HG02759 (cell line): ENCODE results near the gene MT1H.
"Not testable (repeated sequence)": the region's sequence is repeated elsewhere in the genome, so short reads cannot be mapped to it uniquely, and the experiment has no call there.

Experiments used
- ATAC-seq: cut with Tn5 transposase; IDR thresholded peaks from one replicate; pipeline ENCODE4 v1.9.1; 2021; ENCODE audit warnings: mild to moderate bottlenecking, moderate library complexity; ENCODE audit not compliant: unreplicated experiment

The MT1H gene

DNA sequence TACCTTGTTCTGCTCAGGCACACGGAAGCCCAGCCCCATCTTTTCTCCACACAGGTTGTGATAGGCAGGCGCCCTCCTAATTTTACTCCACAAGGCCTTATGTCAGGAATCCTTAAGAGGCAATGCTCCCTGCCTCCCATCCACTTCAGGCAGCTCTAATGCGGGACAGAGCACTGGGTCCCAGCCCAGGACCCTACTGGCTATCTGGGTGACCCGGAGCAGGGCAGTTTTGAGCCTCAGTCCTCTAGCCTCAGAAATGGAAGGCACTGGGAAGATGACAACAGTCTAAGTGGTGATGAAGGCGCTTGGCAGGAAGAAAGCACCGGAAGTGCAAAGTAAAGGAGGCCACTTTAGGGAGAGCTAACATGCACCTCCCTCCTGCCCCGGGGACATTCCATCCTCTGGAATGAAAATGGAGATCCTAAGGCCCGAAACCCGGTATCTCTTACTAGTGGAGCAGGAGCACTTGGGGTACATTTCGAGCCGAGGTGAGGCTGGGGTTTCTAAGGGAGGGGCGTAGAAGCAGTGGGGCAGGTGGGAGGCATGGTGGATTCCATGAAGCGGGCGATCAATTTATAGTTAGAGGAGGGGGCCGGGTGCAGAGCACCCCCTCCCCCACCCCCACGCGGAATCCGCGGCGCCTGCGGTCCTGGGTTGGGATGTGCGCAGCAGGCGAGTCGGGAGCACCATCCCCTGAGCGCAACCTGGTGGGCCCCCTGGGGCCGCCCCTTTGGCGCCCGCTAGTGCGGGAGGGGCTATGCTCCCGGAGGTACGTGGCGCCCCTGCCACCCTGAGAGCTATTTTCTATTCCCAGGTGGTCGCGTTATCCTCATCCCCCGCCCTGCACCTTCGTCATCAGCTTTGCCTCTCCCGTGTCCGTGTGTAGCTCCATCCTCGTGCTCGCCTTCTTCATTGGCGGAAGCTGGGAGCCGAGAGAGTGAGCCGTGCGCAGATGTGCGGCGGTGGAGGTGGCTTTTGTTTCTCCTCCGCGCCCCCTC lies 7.0 kb upstream of the MT1H start:
- no peak for ATAC-seq

DNA sequence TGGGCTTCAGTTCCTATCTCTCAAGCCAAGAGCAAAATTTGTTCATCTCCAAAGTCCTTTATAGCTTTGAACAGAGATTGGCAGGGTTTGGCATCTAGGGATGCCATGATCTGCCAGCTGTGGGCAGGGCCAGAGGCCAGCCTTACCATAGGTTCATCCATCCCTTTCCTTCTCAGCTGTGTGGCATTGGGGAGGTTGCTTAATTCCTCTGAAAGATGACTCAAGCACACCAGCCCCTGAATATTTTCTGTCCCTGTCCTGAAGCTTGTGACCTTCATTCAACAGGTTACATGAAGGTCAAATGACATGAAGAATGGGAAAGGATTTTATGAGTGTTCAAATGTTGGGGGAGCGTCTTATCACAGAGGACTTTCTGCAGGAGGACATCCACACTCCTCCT lies 5.1 kb upstream of the MT1H start:
- no peak for ATAC-seq

DNA sequence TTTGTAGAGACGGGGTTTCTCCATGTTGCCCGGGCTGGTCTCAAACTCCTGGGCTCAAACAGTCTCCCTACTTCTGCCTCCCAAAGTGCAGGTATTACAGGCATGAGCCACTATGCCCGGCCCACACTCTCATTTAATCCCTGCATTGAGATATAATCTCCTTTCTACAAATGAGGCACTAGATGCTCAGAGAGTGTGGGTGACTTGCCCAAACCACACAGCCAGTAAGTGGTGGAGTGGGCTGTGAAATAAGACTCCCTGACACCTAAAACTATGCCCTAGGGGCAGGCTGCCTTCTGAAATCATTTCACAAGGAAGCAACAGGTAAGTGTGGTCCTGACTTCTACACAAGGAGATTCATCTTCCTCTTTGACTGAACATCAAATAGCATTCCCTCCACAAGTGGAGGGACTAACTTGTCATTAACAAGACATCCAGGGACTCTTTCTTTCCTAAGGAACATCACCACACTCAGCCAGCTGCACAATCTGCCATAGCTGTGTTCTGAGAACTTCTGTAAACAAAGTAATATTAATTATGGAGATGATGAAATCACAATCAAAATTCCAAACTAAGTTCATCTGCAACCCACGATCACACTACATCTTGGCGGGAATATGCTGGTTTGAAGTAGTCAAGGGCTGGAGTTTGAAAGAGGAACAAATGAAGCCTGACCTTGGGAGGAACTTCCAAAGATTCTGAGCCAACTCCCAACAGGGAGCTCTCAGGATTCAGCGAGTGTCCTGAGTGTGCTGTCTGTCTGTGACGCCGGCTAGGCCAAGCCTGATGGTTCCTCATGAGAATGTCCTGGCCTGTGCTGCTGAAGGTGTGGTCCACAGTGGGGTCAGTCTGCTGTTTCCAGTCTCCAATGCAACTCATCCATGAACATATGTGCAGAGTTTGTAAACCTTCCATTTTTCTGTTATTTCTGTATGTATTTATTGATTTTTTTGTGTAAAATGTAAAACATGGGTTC lies 4.0 kb upstream of the MT1H start:
- ATAC-seq: not testable (repeated sequence)

DNA sequence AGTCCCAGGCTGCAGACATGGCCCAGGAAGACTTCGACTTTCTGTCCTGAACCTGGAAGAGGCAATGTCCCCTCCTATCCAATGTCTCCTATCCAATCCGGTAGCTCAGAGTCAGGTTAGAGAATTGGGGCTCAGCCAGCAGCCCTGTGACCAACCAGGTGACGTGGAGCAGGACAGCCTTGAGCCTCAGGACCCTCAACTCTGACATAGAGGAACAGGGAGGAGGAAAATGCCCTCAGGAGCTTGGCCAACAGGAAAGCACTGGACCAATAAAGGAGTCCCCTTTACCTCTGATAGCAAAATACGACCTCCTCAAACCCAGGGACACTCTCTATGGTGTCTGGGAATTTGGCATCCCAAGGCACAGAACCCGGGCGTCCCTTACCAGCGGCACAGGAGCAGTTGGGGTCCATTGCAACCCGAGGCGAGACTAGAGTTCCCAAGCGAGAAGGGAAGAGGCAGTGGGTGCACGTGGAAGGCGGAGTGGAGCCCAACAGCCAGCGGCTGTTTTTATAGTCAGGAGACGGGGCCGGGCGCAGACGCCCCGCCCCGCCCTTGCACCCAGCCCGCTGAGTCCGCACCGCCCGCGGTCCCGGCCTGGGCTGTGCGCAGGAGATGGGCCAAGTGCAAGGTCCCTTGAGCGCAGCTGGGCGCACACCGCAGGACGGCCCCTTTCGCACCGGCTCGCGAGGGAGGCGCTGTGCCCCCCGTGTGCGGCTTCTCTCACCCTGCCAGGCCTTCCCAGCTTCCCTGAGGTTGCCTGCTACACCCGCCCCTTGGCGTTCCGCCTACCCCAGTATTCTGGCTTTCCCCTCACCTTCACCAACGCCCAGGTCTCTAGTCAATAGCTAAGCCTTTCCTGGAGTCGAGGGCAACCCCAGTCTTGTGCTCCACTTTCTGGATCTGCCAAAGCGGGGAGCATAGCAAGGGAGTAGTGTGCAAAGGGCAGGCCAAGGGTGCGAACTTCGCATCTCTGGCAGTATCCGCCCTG lies 1.7 kb upstream of the MT1H start, which contains the start of gene MT1G:
MT1G (minus strand) TSS at position 485 of the 991 bp plus-strand sequence; CDS start at position 413, 72 bp downstream.
- no peak for ATAC-seq

DNA sequence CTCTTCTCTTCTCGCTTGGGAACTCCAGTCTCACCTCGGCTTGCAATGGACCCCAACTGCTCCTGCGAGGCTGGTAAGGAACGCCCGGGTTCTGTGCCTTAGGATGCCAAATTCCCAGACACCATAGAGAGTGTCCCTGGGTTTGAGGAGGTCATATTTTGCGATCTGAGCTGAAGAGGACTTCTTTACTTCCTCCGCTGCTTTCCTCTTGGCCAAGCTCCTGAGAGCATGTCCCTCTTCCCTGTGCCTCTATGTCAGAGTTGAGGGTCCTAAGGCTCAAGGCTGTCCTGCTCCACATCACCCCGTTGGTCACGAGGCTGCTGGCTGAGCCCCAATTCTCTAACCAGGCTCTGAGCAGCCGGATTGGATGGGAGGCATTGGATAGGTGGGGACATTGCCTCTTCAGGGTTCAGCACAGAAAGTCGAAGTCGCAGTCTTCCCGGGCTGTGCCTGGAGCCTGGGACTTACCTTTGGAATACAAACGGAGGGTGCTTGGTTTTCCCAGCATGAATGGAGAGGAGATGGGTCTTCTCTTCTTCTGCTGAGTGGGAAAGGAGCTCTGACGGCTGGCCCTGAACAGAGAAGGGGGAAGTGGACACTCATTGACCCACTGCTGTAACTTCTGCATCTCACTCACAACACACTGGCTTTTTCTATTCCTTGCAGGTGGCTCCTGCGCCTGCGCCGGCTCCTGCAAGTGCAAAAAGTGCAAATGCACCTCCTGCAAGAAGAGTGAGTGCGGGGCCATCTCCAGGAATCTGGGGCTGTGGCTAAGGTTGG lies 416 bp downstream of the MT1H start:
- ATAC-seq: no peak

DNA sequence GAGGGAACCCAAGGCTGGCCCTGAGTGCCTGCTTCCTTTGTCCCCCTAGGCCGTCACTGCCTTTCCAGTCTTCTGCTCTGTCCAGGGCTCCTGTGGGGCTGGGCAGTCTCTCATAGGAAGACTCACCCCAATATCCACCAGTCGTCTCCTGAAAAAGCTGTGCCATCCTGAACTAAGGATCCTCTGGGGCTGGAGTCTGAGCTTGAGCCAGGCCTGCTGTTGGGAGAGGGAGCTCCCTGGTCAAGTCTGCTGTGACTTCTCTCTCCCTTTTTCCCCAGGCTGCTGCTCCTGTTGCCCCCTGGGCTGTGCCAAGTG lies 963 bp downstream of the MT1H start:
- ATAC-seq: no peak

DNA sequence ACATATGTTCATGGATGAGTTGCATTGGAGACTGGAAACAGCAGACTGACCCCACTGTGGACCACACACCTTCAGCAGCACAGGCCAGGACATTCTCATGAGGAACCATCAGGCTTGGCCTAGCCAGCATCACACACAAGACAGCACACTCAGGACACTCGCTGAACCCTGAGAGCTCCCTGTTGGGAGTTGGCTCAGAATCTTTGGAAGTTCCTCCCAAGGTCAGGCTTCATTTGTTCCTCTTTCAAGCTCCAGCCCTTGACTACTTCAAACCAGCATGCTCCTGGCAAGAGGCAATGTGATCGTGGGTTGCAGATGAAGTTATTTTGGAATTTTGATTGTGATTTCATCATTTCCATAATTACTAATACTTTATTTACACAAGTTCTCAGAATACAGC lies 2.1 kb downstream of the MT1H start:
- not testable (repeated sequence) for ATAC-seq

DNA sequence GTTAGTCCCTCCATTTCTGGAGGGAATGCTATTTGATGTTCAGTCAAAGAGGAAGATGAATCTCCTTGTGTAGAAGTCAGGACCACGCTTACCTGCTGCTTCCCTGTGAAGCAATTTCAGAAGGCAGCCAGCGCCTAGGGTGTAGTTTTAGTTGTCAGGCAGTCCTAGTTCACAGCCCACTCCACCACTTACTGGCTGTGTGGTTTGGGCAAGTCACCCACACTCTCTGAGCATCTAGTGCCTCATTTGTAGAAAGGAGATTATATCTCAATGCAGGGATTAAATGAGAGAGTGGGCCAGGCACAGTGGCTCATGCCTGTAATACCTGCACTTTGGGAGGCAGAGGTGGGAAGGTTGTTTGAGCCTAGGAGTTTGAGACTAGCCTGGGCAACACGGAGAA lies 2.6 kb downstream of the MT1H start:
- not testable (repeated sequence) for ATAC-seq

DNA sequence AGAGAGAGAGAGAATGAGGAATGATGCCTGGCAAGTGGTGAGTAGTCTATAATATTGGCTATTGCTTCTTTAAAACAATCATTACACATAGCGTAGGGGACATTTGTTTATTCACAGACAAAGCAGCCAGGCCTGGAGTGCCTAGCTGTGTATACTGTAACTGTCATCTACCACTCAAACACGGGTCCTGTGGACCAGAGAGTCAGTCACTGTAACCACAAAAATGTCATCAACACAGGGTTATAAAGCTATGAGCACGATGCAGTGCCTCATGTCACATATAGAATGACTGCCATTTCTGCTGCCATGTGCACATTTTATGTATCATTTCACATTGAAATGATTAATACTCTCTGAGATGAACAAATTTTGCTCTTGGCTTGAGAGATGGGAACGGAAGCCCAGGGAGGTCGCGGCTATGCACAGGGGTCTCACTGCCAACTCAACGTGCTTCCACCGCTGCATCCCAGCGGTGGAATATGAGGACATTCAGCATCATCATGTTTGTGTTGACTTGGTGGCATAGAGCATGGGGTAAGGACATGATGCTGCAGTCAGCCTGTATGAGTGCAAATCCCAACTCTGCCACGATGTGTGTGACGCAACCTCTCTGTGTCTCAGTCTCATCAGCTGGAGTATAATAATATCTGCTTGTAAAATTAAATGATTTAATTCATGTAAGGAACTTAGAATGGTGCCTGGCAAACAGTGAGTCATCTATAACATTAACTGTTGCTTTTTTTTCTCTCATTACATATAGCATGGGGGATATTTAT lies 3.3 kb downstream of the MT1H start:
- no peak for ATAC-seq

DNA sequence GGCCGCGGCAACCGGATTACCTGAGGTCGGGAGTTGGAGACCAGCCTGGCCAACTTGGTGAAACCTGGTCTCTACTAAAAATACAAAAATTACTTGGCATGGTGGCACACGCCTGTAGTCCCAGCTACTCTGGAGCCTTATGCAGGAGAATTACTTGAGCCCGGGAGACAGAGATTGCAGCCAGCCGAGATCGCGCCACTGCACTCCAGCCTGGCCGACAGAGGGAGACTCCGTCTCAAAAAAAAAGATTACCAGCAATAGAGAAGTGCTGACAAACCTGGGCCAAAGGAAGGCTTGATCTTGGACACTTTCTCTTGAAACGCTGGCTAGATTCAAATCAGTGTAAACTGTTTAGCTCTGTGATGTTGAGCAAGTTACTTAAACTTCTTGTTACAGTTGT lies 4.3 kb downstream of the MT1H start:
- no peak for ATAC-seq

DNA sequence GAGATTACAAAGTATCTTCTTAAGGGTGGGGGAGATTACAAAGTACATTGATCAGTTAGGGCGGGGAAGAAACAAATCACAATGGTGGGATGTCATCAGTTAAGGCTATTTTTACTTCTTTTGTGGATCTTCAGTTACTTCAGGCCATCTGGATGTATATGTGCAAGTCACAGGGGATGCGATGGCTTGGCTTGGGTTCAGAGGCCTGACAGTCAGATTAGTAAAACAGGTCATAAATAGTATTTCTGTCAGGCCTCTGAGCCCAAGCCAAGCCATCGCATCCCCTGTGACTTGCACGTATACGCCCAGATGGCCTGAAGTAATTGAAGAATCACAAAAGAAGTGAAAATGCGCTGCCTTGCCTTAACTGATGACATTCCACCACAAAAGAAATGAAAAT lies 5.0 kb downstream of the MT1H start:
- not testable (repeated sequence) for ATAC-seq

DNA sequence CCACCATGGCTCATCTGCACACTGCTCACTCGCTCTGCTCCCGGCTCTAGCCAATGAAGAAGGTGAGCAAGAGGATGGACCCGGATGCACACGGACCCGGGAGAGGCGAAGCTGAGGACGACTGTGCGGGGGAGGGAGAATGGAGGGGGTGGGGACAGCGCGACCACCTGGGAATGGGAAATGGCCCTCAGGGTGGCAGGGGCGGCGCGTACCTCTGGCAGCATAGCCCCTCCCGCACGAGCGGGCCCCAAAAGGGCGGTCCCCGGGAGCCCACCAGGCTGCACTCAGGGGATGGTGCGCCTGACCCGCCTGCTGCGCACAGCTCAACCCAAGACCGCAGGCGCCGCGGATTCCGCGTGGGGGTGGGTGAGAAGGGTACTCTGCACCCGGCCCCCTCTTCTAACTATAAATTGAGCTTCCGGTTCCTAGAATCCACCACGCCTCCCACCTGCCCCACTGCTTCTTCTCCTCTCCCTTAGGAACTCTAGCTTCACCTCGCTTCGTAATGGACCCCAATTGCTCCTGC lies 6.1 kb downstream of the MT1H start:
- ATAC-seq: no peak

DNA sequence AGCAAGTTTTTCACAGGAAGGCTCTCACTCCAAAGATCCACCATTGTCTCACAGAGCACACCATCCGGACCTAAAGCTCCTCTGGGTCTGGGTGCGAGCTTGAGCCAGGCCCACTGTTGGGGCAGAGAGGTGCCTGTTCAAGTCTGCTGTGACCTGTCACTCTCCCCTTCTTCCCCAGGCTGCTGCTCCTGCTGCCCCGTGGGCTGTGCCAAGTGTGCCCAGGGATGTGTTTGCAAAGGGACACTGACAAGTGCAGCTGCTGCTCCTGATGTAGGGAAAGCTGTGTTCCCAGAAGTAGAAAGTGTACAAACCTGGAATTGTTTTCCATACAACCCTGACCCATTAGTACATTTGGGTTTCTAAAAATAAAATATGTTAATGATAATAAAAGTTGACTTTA lies 7.9 kb downstream of the MT1H start:
- ATAC-seq: no peak

DNA sequence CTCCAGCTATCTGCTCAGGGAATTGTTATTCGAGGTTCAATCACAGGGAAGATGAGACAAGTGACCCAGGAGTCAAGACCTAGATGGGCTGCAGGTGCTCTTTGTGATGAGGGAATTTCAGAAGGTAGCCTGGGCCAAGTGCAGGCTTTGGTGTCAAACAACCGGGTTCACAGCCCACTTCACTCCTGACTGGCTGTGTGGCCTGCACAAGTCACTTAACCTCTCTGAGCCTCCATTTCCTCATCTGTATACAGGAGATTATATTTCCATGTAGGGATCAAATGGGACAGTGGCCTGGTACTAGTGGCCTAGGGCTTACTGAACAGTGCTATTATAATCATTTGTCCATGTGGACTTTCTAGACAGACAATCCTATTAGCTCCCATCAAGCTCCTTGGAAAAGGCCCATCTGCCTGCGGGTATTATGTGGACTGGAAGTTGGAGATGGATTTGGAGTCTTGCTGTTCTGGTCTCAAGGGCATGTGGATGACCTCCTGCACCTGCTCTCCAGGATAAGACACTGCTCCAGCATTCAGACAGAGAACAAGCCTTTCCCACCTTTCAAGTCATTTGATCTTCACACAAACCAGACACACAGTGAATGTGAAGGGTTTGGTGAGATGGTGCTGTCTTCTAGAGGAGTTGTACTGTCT lies 9.6 kb downstream of the MT1H start:
- ATAC-seq: no peak

DNA sequence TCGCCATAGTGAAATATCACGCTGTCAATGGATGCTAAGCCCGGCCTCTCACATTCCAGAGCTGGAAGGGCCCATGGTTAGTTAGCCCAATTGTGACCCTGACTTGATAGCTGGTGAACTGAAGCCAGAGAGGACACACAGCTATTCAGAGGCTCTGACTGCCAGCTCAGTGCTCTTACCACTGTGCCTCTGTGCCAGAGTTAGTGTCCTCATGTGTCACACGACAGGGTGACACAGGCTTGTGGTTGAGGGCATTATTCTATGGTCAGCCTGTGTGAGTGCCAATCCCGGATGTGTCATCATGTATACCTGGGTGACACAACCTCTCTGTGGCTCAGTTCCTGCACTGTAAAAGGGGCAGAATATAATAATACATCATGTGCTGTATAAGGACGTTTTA lies 10.2 kb downstream of the MT1H start:
- no peak for ATAC-seq

DNA sequence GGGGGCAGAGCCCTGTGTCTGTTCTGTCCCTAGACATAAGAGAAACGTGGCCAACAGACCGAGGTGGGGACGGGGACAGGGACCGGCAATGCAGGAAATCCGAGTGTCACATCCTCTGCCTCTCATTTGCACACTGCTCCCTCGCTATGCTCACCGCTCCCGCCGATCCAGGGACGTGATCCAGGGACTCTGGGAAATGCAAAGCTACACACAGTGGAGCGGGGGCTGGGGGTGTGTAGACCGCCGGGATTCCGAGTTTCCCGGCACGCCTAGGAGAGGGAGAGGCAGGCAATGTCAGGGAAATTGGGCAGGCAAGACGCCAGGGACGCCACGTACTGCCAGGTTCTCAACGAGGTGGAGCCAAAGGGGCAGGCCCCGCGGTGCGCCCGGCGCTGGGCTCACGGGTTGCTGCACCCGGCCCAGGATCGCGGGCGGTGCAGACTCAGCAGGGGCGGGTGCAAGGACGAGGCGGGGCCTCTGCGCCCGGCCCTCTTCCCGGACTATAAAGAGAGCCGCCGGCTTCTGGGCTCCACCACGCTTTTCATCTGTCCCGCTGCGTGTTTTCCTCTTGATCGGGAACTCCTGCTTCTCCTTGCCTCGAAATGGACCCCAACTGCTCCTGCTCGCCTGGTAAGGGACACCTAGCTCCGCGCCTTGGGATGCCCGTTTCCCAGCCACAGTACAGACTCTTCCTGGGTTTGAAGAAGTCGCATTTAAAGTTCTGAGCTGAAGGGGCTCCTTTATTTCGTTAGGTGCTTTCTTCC lies 12.5 kb downstream of the MT1H start, which contains the start of gene MT1X:
MT1X (plus strand) TSS at position 532 of the 764 bp plus-strand sequence; CDS start at position 603, 71 bp downstream.
- peak; percentile 99 for ATAC-seq
